ENCODE data around the gene CMBL.

- TF ChIP-seq YY1 (IDR thresholded peaks at IDR 0.05; ENCODE audit: low read depth) (no peak), TAF1 (IDR thresholded peaks at IDR 0.05; ENCODE audit: low read depth) (no peak), FOXM1 (IDR thresholded peaks at IDR 0.05; ENCODE audit: borderline replicate concordance, low read depth) (no peak), RAD21 (IDR thresholded peaks at IDR 0.05; ENCODE audit: low read depth) (no peak), CEBPB (IDR thresholded peaks at IDR 0.05) (no peak), REST (IDR thresholded peaks at IDR 0.05; ENCODE audit: low read depth) (no peak), ZBTB7A (IDR thresholded peaks at IDR 0.05; ENCODE audit: low read depth) (no peak), NFIC (IDR thresholded peaks at IDR 0.05) (no peak), TCF12 (IDR thresholded peaks at IDR 0.05; ENCODE audit: low read depth) (no peak), MAX (IDR thresholded peaks at IDR 0.05) (no peak), EGR1 (IDR thresholded peaks at IDR 0.05) (no peak), CREB1 (IDR thresholded peaks at IDR 0.05; ENCODE audit: low read depth) (no peak)
These were observed 42.2 kb downstream of the CMBL start for GRCh38 chr5:10265245-10266109.
